ENCODE measurements around the gene FOXC1. TPM values are rescaled to one million over a fixed set of nuclear protein-coding genes. Genes with fewer than 3 reads are reported as not detected.

FOXC1 gene
- total and polyA plus RNA-seq, 10 of the 15 experiments (the other 5 are each of a cell fraction or from before 2014, with no cell fraction given) = 0.13 to 1.5 (median 0.48) TPM; not detected in 2

DNA sequence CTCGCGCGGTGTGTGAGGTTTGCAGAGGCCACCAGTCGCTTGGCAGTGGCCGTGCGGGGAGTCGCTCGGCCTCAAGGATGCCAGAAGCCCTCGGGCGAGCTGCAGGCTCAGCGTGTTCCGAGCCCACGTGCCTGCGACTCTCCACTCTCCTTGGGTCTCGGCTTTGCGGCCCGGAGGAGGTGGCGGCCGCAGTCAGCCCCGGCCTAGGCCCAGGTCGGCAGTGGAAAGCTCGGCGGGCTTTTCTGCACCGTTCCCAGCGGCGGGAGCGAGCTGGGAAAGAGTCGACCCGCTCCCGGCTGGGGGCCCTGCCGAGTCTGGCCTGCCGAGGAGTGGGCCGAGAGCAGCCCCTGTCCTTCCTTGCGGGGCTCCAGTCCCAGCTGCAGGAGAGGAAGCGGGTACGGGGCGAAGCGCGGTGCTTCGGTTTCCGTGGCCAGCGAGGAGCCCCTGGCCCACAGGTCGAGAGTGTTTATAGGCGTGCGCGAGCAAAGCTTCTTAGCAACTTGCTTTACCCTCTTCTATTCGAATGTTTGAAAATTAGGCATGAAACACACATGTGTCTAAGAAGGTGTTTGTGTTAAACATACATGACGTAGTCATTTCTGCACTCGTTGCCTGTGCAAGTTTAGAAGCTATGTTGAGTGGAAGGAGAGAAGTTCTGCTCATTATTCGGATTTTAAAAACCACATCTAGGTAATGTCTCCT, 5.6 kb downstream of the FOXC1 start:
- in situ Hi-C loops (cut with MboI) (no loop called here), intact Hi-C loops (cut with micrococcal nuclease; ENCODE audit: unreplicated experiment) (no loop called here)
- no peaks in the 10 kb centered on the region for H3K79me2 ChIP-seq (ENCODE audit: control insufficient read depth, insufficient read depth, low read length)
- SMC1A ChIA-PET (ENCODE audit: uncharacterized antibody, unreplicated experiment) = no interaction called here
- WGBS (ENCODE audit: insufficient coverage, insufficient replicate concordance, low lambda C conversion rate, missing lambda C conversion rate) = 93% methylated on average over 39 of the region's 50 CpGs
- H3K9me3 ChIP-seq (replicated peaks; ENCODE audit: control insufficient read depth, insufficient read depth, low read length) = no peaks in the 10 kb centered on the region; the same call in 2 of the 3 replicates
- peaks cover 0 to 4% of the 10 kb centered on the region in 2 experiments; a peak in 3 of 4 replicates for H3K27me3 ChIP-seq (replicated peaks in 1 of 2; ENCODE audit: control insufficient read depth in 2 of 2, insufficient read depth in 2 of 2, low read length in 1 of 2)
- no TSS peak for BruUV-seq (replicated peaks)
- H3K4me3 ChIP-seq = no peak overlapping the region
- no peak for ATAC-seq
- H3K9ac ChIP-seq (ENCODE audit: control insufficient read depth, insufficient read depth, low read length) = no peak overlapping the region
- DNase-seq (ENCODE audit: low read depth, low spot score) = no peak
- no peaks in the 10 kb centered on the region for H3K36me3 ChIP-seq (ENCODE audit: control insufficient read depth in 2 of 2, insufficient read depth in 2 of 2, low read length in 1 of 2)
- no peak overlapping the region for H3K4me2 ChIP-seq (ENCODE audit: control insufficient read depth, insufficient read depth)
- CTCF ChIA-PET = interaction anchor here (1.1 kb wide), 1 partner anchor 9 kb away, joined by 3 read pairs; no protein-coding TSS in a partner anchor
- FAIRE-seq = no peak
- no peak overlapping the region for H2AFZ ChIP-seq (ENCODE audit: control insufficient read depth, low read depth, low read length)
- 0 out of 2 replicates have a peak, but pooled peaks cover 3% of the 10 kb centered on the region for H4K20me1 ChIP-seq (ENCODE audit: control insufficient read depth, insufficient read depth)
- POLR2A ChIA-PET = no interaction called here
- TF ChIP-seq ETV6 (conservative IDR thresholded peaks at IDR 0.05 in 1 of 2, IDR thresholded peaks at IDR 0.05 in 1 of 2; ENCODE audit: borderline replicate concordance in 1 of 2, low read depth in 1 of 2) (no peak), EGR1 (IDR thresholded peaks at IDR 0.05; ENCODE audit: borderline replicate concordance in 1 of 2, low read depth in 2 of 2, low read length in 2 of 2) (no peak), CEBPB (IDR thresholded peaks at IDR 0.05; ENCODE audit: borderline replicate concordance in 1 of 2, low read depth in 2 of 2, low read length in 2 of 2) (no peak), IKZF1 (conservative IDR thresholded peaks at IDR 0.05) (no peak), JUND (IDR thresholded peaks at IDR 0.05; ENCODE audit: low read depth, low read length) (no peak), POLR2AphosphoS5 (IDR thresholded peaks at IDR 0.05; ENCODE audit: low read length) (no peak), RELA (IDR thresholded peaks at IDR 0.05; ENCODE audit: borderline replicate concordance, partially characterized antibody) (no peak), PAX5 (IDR thresholded peaks at IDR 0.05; ENCODE audit: borderline replicate concordance, low read depth, low read length) (no peak)
- TF ChIP-seq, protein P1, sequence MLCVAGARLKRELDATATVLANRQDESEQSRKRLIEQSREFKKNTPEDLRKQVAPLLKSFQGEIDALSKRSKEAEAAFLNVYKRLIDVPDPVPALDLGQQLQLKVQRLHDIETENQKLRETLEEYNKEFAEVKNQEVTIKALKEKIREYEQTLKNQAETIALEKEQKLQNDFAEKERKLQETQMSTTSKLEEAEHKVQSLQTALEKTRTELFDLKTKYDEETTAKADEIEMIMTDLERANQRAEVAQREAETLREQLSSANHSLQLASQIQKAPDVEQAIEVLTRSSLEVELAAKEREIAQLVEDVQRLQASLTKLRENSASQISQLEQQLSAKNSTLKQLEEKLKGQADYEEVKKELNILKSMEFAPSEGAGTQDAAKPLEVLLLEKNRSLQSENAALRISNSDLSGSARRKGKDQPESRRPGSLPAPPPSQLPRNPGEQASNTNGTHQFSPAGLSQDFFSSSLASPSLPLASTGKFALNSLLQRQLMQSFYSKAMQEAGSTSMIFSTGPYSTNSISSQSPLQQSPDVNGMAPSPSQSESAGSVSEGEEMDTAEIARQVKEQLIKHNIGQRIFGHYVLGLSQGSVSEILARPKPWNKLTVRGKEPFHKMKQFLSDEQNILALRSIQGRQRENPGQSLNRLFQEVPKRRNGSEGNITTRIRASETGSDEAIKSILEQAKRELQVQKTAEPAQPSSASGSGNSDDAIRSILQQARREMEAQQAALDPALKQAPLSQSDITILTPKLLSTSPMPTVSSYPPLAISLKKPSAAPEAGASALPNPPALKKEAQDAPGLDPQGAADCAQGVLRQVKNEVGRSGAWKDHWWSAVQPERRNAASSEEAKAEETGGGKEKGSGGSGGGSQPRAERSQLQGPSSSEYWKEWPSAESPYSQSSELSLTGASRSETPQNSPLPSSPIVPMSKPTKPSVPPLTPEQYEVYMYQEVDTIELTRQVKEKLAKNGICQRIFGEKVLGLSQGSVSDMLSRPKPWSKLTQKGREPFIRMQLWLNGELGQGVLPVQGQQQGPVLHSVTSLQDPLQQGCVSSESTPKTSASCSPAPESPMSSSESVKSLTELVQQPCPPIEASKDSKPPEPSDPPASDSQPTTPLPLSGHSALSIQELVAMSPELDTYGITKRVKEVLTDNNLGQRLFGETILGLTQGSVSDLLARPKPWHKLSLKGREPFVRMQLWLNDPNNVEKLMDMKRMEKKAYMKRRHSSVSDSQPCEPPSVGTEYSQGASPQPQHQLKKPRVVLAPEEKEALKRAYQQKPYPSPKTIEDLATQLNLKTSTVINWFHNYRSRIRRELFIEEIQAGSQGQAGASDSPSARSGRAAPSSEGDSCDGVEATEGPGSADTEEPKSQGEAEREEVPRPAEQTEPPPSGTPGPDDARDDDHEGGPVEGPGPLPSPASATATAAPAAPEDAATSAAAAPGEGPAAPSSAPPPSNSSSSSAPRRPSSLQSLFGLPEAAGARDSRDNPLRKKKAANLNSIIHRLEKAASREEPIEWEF (IDR thresholded peaks at IDR 0.05; ENCODE audit: insufficient replicate concordance, low read depth, low read length) = no peak
- no peaks in the 10 kb centered on the region for H3K4me1 ChIP-seq (ENCODE audit: control insufficient read depth, insufficient read depth, low read length)
- RAD21 ChIA-PET (ENCODE audit: unreplicated experiment) = interaction anchor here (0.6 kb wide), 1 partner anchor 15 kb away, joined by 3 read pairs; no protein-coding TSS in a partner anchor
- H3K27ac ChIP-seq (ENCODE audit: control insufficient read depth, insufficient read depth) = no peak overlapping the region

Measured in GM12878 (cell line).